ENCODE data around the gene PSMB4. TPM values are rescaled to one million over a fixed set of nuclear protein-coding genes. Genes with fewer than 3 reads are reported as not detected.

PSMB4 gene
- total RNA-seq, 1 experiment from 2014 or later, result 411 TPM

- peaks cover 41% of the 10 kb centered on the region for H3K4me1 Mint-ChIP-seq (ENCODE audit: low read depth, unreplicated experiment)
- CTCF ChIA-PET, result interaction anchor here (0.7 to 1.7 kb wide), 6 partner anchors 11 to 139 kb away, joined by 3 to 8 read pairs (median 4); partner anchors contain the start of genes PI4KB and PSMB4
- H3K9me3 Mint-ChIP-seq (ENCODE audit: low read depth, unreplicated experiment), result no peaks in the 10 kb centered on the region
- peak overlapping the region; percentile 41 for H3K4me3 Mint-ChIP-seq (ENCODE audit: low read depth, unreplicated experiment)
- peak; percentile 52 for DNase-seq
- no peak for TF ChIP-seq CTCF (IDR thresholded peaks at IDR 0.05; ENCODE audit: unreplicated experiment)
- peaks cover 12% of the 10 kb centered on the region for H3K27me3 Mint-ChIP-seq (ENCODE audit: unreplicated experiment)
- peak overlapping the region; percentile 76 for H3K27ac Mint-ChIP-seq (ENCODE audit: unreplicated experiment)
- intact Hi-C loops (cut with micrococcal nuclease; ENCODE audit: unreplicated experiment), result loop anchor here (2.0 kb wide), 1 partner anchor 27 kb away; the partner anchor contains the start of gene PSMB4
- H3K36me3 Mint-ChIP-seq (ENCODE audit: insufficient read depth, unreplicated experiment), result peaks cover 19% of the 10 kb centered on the region
- no TSS peak for BruUV-seq (replicated peaks)
Measured at GRCh38 chr1:151371370-151372057, 27.9 kb upstream of the PSMB4 start.

DNA sequence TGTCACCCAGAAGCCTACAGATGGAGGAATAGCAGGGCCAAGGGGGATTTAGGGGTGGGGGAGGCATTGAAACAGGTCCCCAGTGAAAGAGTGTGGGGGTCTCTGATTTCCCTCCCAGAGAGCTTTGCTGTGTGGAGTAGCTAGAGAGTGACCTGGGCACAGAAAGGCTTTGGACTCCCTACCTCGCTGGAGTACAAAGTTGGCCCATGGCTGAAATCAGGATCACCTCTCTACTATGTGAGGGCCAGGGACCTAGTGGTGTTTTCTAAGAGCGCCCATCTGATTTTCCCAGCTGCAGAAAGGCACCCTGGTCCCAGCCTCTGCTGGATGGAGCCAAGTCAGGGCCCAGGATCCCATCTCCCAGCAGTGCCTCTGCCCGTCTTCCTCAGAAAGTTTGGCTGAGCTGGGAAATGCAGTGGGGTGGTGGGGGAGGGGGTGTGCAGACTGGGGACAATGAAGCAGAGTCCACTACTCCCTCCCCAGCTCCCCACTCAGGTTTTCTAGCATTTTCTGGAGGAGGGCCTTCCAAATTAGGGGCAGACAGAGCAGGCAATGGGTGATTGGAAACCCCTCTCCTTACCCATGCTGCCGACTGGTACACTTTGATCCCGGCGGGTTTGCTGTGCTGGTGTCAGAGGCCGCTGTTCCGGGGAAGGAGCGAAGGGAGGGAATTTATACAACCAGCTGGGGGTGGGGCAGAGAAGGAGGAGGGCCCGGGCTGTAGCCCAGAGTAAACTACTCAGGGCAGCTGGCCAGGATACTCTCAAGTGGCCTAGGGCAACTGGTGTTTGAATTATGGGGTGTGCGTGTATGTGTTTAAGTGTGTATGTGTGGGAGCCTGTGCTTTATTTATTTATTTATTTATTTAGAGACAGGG lies 27.1 kb upstream of the PSMB4 start, which contains the start of gene SELENBP1:
Gene SELENBP1, minus strand, starts transcription at position 648 of the 877 bp plus-strand sequence. Its CDS starts 64 bp downstream, at position 584.
- H3K4me1 Mint-ChIP-seq (ENCODE audit: low read depth, unreplicated experiment), result peaks cover 41% of the 10 kb centered on the region
- no TSS peak for BruUV-seq (replicated peaks)
- peak; percentile 66 for DNase-seq
- intact Hi-C loops (cut with micrococcal nuclease; ENCODE audit: unreplicated experiment), result loop anchor here (2.0 kb wide), 1 partner anchor 27 kb away; the partner anchor contains the start of gene PSMB4
- H3K9me3 Mint-ChIP-seq (ENCODE audit: low read depth, unreplicated experiment), result no peaks in the 10 kb centered on the region
- H3K4me3 Mint-ChIP-seq (ENCODE audit: low read depth, unreplicated experiment), result peak within 1 kb of the TSS; percentile 41
- peaks cover 15% of the 10 kb centered on the region for H3K27me3 Mint-ChIP-seq (ENCODE audit: unreplicated experiment)
- peaks cover 19% of the 10 kb centered on the region for H3K36me3 Mint-ChIP-seq (ENCODE audit: insufficient read depth, unreplicated experiment)
- H3K27ac Mint-ChIP-seq (ENCODE audit: unreplicated experiment), result peak within 1 kb of the TSS; percentile 76
- CTCF ChIA-PET, result interaction anchor here (0.9 to 1.7 kb wide), 5 partner anchors 13 to 138 kb away, joined by 3 to 8 read pairs (median 6); partner anchors contain the start of genes PI4KB and PSMB4
- TF ChIP-seq CTCF (IDR thresholded peaks at IDR 0.05; ENCODE audit: unreplicated experiment), result no peak

DNA sequence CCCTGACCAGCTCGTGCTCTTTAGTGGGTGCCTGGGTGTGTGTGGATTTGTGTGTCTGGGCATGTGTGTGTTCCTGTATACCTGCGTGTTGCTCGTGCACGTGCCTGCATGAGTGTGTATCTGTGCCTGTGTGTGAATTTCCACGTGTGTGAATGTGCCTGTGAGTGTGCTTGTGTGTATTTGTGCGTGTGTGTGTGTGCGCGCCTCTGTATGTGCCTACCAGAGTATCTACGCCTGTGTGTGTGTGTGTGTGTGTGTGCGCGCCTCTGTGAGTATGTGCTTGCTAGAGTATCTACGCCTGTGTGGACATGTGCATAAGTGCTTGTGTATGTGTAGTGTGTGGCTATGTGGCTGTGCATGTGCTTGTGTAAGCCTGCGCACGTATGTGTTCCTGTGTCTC lies 26.2 kb upstream of the PSMB4 start:
- Mint-ChIP-seq H3K27me3 (ENCODE audit: unreplicated experiment) (peaks cover 15% of the 10 kb centered on the region), H3K27ac (ENCODE audit: unreplicated experiment) (no peak overlapping the region), H3K9me3 (ENCODE audit: low read depth, unreplicated experiment) (no peaks in the 10 kb centered on the region), H3K36me3 (ENCODE audit: insufficient read depth, unreplicated experiment) (peaks cover 19% of the 10 kb centered on the region), H3K4me1 (ENCODE audit: low read depth, unreplicated experiment) (peaks cover 41% of the 10 kb centered on the region), H3K4me3 (ENCODE audit: low read depth, unreplicated experiment) (no peak overlapping the region)
- no peak for TF ChIP-seq CTCF (IDR thresholded peaks at IDR 0.05; ENCODE audit: unreplicated experiment)
- CTCF ChIA-PET, result interaction anchor here (1.7 kb wide), 1 partner anchor 45 kb away, joined by 6 read pairs; the partner anchor contains the start of gene PI4KB
- DNase-seq, result no peak
- intact Hi-C loops (cut with micrococcal nuclease; ENCODE audit: unreplicated experiment), result loop anchor here (2.0 kb wide), 1 partner anchor 26 kb away; the partner anchor contains the start of gene PSMB4
- BruUV-seq (replicated peaks), result no TSS peak

- Mint-ChIP-seq H3K27ac (ENCODE audit: unreplicated experiment) (no peak overlapping the region), H3K36me3 (ENCODE audit: insufficient read depth, unreplicated experiment) (peaks cover 5% of the 10 kb centered on the region), H3K27me3 (ENCODE audit: unreplicated experiment) (peaks cover 15% of the 10 kb centered on the region), H3K9me3 (ENCODE audit: low read depth, unreplicated experiment) (no peaks in the 10 kb centered on the region), H3K4me1 (ENCODE audit: low read depth, unreplicated experiment) (peaks cover 21% of the 10 kb centered on the region), H3K4me3 (ENCODE audit: low read depth, unreplicated experiment) (no peak overlapping the region)
- CTCF ChIA-PET, result no interaction called here
- TF ChIP-seq CTCF (IDR thresholded peaks at IDR 0.05; ENCODE audit: unreplicated experiment), result no peak
- intact Hi-C loops (cut with micrococcal nuclease; ENCODE audit: unreplicated experiment), result no loop called here
- no peak for DNase-seq
- BruUV-seq (replicated peaks), result no TSS peak
Measured at GRCh38 chr1:151377150-151377884, 22.1 kb upstream of the PSMB4 start.

All from Calu3 (cell line).